ENCODE measurements around the gene TAOK1.

TAOK1 gene

GRCh38 chr17:29376667-29377270 is 13.4 kb upstream of the TAOK1 start:
- H3K9ac ChIP-seq (ENCODE audit: low read depth in 1 of 2, low read length in 2 of 2): no peak overlapping the region
- H3K36me3 ChIP-seq (ENCODE audit: control insufficient read depth in 1 of 2, insufficient read depth in 2 of 2, low read length in 2 of 2): no peaks in the 10 kb centered on the region
- no peaks in the 10 kb centered on the region for H3K9me3 ChIP-seq (ENCODE audit: control insufficient read depth in 1 of 2, low read length in 2 of 2)
- no peaks in the 10 kb centered on the region for H3K27me3 ChIP-seq (ENCODE audit: control insufficient read depth in 1 of 2, insufficient read depth in 2 of 2, low read length in 2 of 2)
- H3K4me1 ChIP-seq (ENCODE audit: control insufficient read depth in 1 of 2, insufficient read depth in 2 of 2, low read length in 2 of 2): peaks cover 0 to 8% of the 10 kb centered on the region in 2 donors
- no peak overlapping the region for H3K27ac ChIP-seq (ENCODE audit: low read depth, low read length)
- no peak overlapping the region for H3K4me3 ChIP-seq (ENCODE audit: low read depth in 1 of 2, low read length in 2 of 2)

- H3K4me1 ChIP-seq (ENCODE audit: control insufficient read depth in 1 of 2, insufficient read depth in 2 of 2, low read length in 2 of 2): peaks cover 0 to 8% of the 10 kb centered on the region in 2 donors
- no peak overlapping the region for H3K27ac ChIP-seq (ENCODE audit: low read depth, low read length)
- H3K36me3 ChIP-seq (ENCODE audit: control insufficient read depth in 1 of 2, insufficient read depth in 2 of 2, low read length in 2 of 2): no peaks in the 10 kb centered on the region
- H3K9me3 ChIP-seq (ENCODE audit: control insufficient read depth in 1 of 2, low read length in 2 of 2): no peaks in the 10 kb centered on the region
- H3K4me3 ChIP-seq (ENCODE audit: low read depth in 1 of 2, low read length in 2 of 2): no peak overlapping the region
- H3K27me3 ChIP-seq (ENCODE audit: control insufficient read depth in 1 of 2, insufficient read depth in 2 of 2, low read length in 2 of 2): no peaks in the 10 kb centered on the region
- no peak overlapping the region for H3K9ac ChIP-seq (ENCODE audit: low read depth in 1 of 2, low read length in 2 of 2)
Observed at GRCh38 chr17:29378500-29378899, 11.7 kb upstream of the TAOK1 start.

GRCh38 chr17:29379084-29379991 is 10.8 kb upstream of the TAOK1 start:
- H3K4me1 ChIP-seq (ENCODE audit: control insufficient read depth in 1 of 2, insufficient read depth in 2 of 2, low read length in 2 of 2): peaks cover 0 to 8% of the 10 kb centered on the region in 2 donors
- H3K36me3 ChIP-seq (ENCODE audit: control insufficient read depth in 1 of 2, insufficient read depth in 2 of 2, low read length in 2 of 2): no peaks in the 10 kb centered on the region
- no peak overlapping the region for H3K27ac ChIP-seq (ENCODE audit: low read depth, low read length)
- H3K9ac ChIP-seq (ENCODE audit: low read depth in 1 of 2, low read length in 2 of 2): no peak overlapping the region
- no peak overlapping the region for H3K4me3 ChIP-seq (ENCODE audit: low read depth in 1 of 2, low read length in 2 of 2)
- H3K27me3 ChIP-seq (ENCODE audit: control insufficient read depth in 1 of 2, insufficient read depth in 2 of 2, low read length in 2 of 2): no peaks in the 10 kb centered on the region
- no peaks in the 10 kb centered on the region for H3K9me3 ChIP-seq (ENCODE audit: control insufficient read depth in 1 of 2, low read length in 2 of 2)

- no peaks in the 10 kb centered on the region for H3K36me3 ChIP-seq (ENCODE audit: control insufficient read depth in 1 of 2, insufficient read depth in 2 of 2, low read length in 2 of 2)
- no peak overlapping the region for H3K4me3 ChIP-seq (ENCODE audit: low read depth in 1 of 2, low read length in 2 of 2)
- no peaks in the 10 kb centered on the region for H3K27me3 ChIP-seq (ENCODE audit: control insufficient read depth in 1 of 2, insufficient read depth in 2 of 2, low read length in 2 of 2)
- H3K27ac ChIP-seq (ENCODE audit: low read depth, low read length): no peak overlapping the region
- H3K4me1 ChIP-seq (ENCODE audit: control insufficient read depth in 1 of 2, insufficient read depth in 2 of 2, low read length in 2 of 2): peaks cover 0 to 8% of the 10 kb centered on the region in 2 donors
- H3K9ac ChIP-seq (ENCODE audit: low read depth in 1 of 2, low read length in 2 of 2): no peak overlapping the region
- H3K9me3 ChIP-seq (ENCODE audit: control insufficient read depth in 1 of 2, low read length in 2 of 2): no peaks in the 10 kb centered on the region
Observed at GRCh38 chr17:29383686-29384085, 6.5 kb upstream of the TAOK1 start.

- Histone ChIP-seq H3K4me1 (ENCODE audit: control insufficient read depth in 1 of 2, insufficient read depth in 2 of 2, low read length in 2 of 2) (no peaks in the 10 kb centered on the region), H3K36me3 (ENCODE audit: control insufficient read depth in 1 of 2, insufficient read depth in 2 of 2, low read length in 2 of 2) (no peaks in the 10 kb centered on the region), H3K27me3 (ENCODE audit: control insufficient read depth in 1 of 2, insufficient read depth in 2 of 2, low read length in 2 of 2) (no peaks in the 10 kb centered on the region), H3K27ac (ENCODE audit: low read depth, low read length) (no peak overlapping the region), H3K9ac (ENCODE audit: low read depth in 1 of 2, low read length in 2 of 2) (no peak overlapping the region), H3K9me3 (ENCODE audit: control insufficient read depth in 1 of 2, low read length in 2 of 2) (no peaks in the 10 kb centered on the region), H3K4me3 (ENCODE audit: low read depth in 1 of 2, low read length in 2 of 2) (no peak overlapping the region)
Observed at GRCh38 chr17:29384901-29385300, 5.3 kb upstream of the TAOK1 start.

GRCh38 chr17:29386760-29387159 is 3.4 kb upstream of the TAOK1 start:
- Histone ChIP-seq H3K27ac (ENCODE audit: low read depth, low read length) (no peak overlapping the region), H3K9me3 (ENCODE audit: control insufficient read depth in 1 of 2, low read length in 2 of 2) (no peaks in the 10 kb centered on the region), H3K27me3 (ENCODE audit: control insufficient read depth in 1 of 2, insufficient read depth in 2 of 2, low read length in 2 of 2) (no peaks in the 10 kb centered on the region)

GRCh38 chr17:29388937-29389336 is 1.2 kb upstream of the TAOK1 start:
- H3K4me1 ChIP-seq (ENCODE audit: control insufficient read depth in 1 of 2, insufficient read depth in 2 of 2, low read length in 2 of 2): peaks cover 10 to 15% of the 10 kb centered on the region in 2 donors
- no peaks in the 10 kb centered on the region for H3K36me3 ChIP-seq (ENCODE audit: control insufficient read depth in 1 of 2, insufficient read depth in 2 of 2, low read length in 2 of 2)
- H3K4me3 ChIP-seq (ENCODE audit: low read depth in 1 of 2, low read length in 2 of 2): no peak overlapping the region
- no peak overlapping the region for H3K9ac ChIP-seq (ENCODE audit: low read depth in 1 of 2, low read length in 2 of 2)
- H3K27ac ChIP-seq (ENCODE audit: low read depth, low read length): no peak overlapping the region
- H3K9me3 ChIP-seq (ENCODE audit: control insufficient read depth in 1 of 2, low read length in 2 of 2): no peaks in the 10 kb centered on the region
- H3K27me3 ChIP-seq (ENCODE audit: control insufficient read depth in 1 of 2, insufficient read depth in 2 of 2, low read length in 2 of 2): no peaks in the 10 kb centered on the region

More at GRCh38 chr17:29386760-29387159, 3.4 kb upstream of the TAOK1 start:
- Histone ChIP-seq H3K4me3 (ENCODE audit: low read depth in 1 of 2, low read length in 2 of 2) (no peak overlapping the region), H3K9ac (ENCODE audit: low read depth in 1 of 2, low read length in 2 of 2) (no peak overlapping the region), H3K36me3 (ENCODE audit: control insufficient read depth in 1 of 2, insufficient read depth in 2 of 2, low read length in 2 of 2) (no peaks in the 10 kb centered on the region), H3K4me1 (ENCODE audit: control insufficient read depth in 1 of 2, insufficient read depth in 2 of 2, low read length in 2 of 2) (peaks cover 0 to 5% of the 10 kb centered on the region in 2 donors)

- Histone ChIP-seq H3K4me3 (ENCODE audit: low read depth in 1 of 2, low read length in 2 of 2) (peak overlapping the region; percentile 82 to 89), H3K27me3 (ENCODE audit: control insufficient read depth in 1 of 2, insufficient read depth in 2 of 2, low read length in 2 of 2) (no peaks in the 10 kb centered on the region), H3K36me3 (ENCODE audit: control insufficient read depth in 1 of 2, insufficient read depth in 2 of 2, low read length in 2 of 2) (no peaks in the 10 kb centered on the region), H3K9me3 (ENCODE audit: control insufficient read depth in 1 of 2, low read length in 2 of 2) (no peaks in the 10 kb centered on the region), H3K9ac (ENCODE audit: low read depth in 1 of 2, low read length in 2 of 2) (peak overlapping the region; percentile 67 to 81), H3K4me1 (ENCODE audit: control insufficient read depth in 1 of 2, insufficient read depth in 2 of 2, low read length in 2 of 2) (peaks cover 10 to 15% of the 10 kb centered on the region in 2 donors), H3K27ac (ENCODE audit: low read depth, low read length) (no peak overlapping the region)
Observed at GRCh38 chr17:29390851-29391631, 878 bp downstream of the TAOK1 start.

GRCh38 chr17:29393436-29393835 is 3.3 kb downstream of the TAOK1 start:
- Histone ChIP-seq H3K36me3 (ENCODE audit: control insufficient read depth in 1 of 2, insufficient read depth in 2 of 2, low read length in 2 of 2) (no peaks in the 10 kb centered on the region), H3K9me3 (ENCODE audit: control insufficient read depth in 1 of 2, low read length in 2 of 2) (no peaks in the 10 kb centered on the region), H3K4me3 (ENCODE audit: low read depth in 1 of 2, low read length in 2 of 2) (no peak overlapping the region), H3K4me1 (ENCODE audit: control insufficient read depth in 1 of 2, insufficient read depth in 2 of 2, low read length in 2 of 2) (peaks cover 10 to 15% of the 10 kb centered on the region in 2 donors), H3K9ac (ENCODE audit: low read depth in 1 of 2, low read length in 2 of 2) (no peak overlapping the region), H3K27ac (ENCODE audit: low read depth, low read length) (no peak overlapping the region), H3K27me3 (ENCODE audit: control insufficient read depth in 1 of 2, insufficient read depth in 2 of 2, low read length in 2 of 2) (no peaks in the 10 kb centered on the region)

GRCh38 chr17:29394761-29395160 is 4.6 kb downstream of the TAOK1 start:
- Histone ChIP-seq H3K9me3 (ENCODE audit: control insufficient read depth in 1 of 2, low read length in 2 of 2) (no peaks in the 10 kb centered on the region), H3K9ac (ENCODE audit: low read depth in 1 of 2, low read length in 2 of 2) (no peak overlapping the region), H3K27ac (ENCODE audit: low read depth, low read length) (no peak overlapping the region)

More at GRCh38 chr17:29394761-29395160, 4.6 kb downstream of the TAOK1 start:
- peaks cover 10 to 15% of the 10 kb centered on the region in 2 donors for H3K4me1 ChIP-seq (ENCODE audit: control insufficient read depth in 1 of 2, insufficient read depth in 2 of 2, low read length in 2 of 2)
- H3K27me3 ChIP-seq (ENCODE audit: control insufficient read depth in 1 of 2, insufficient read depth in 2 of 2, low read length in 2 of 2): no peaks in the 10 kb centered on the region
- no peak overlapping the region for H3K4me3 ChIP-seq (ENCODE audit: low read depth in 1 of 2, low read length in 2 of 2)
- H3K36me3 ChIP-seq (ENCODE audit: control insufficient read depth in 1 of 2, insufficient read depth in 2 of 2, low read length in 2 of 2): no peaks in the 10 kb centered on the region

Measured in duodenal mucosa (tissue), 2 donors.